SK-MEL-5 (cell line): ENCODE measurements around the gene CGN. TPM values are rescaled to one million over a fixed set of nuclear protein-coding genes. Genes with fewer than 3 reads are reported as not detected.

ENCODE experiments used
- DNase-seq: peaks from one replicate; pipeline ENCODE4 v3.0.0-alpha.2; 2016; ENCODE audit warnings: low read depth, low spot score
- in situ Hi-C: cut with HindIII; loops from 2 replicates; pipeline ENCODE4 v1.10.0; 2016; ENCODE audit warnings: low sequenced_read_pairs, high pct_unique_total_duplicates, low pct_unique_long_range_greater_than_20kb
- total RNA-seq: library from RNA; depleted of rRNA; stranded (reverse); fragments of >200 nt; shearing (Covaris generic); gene quantifications from 2 replicates; pipeline ENCODE4 v1.2.3, GENCODE V29; 2014

The CGN gene
- total RNA-seq, 1 experiment from 2014 or later, result 1.9 TPM

DNA sequence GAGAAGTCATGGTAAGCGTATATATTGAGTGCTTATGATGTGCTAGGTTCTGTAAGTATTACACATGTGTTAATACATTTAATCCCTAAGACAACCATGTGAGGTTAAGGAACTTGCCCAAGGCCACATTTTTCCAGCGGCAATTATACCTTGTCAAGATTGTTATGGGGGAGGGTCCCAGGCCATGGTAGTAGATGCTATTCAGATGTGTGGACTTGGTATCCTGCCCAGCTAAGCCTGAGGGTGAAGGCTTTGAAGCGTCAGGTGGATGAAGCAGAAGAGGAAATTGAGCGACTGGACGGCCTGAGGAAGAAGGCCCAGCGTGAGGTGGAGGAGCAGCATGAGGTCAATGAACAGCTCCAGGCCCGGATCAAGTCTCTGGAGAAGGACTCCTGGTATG lies 25.3 kb downstream of the CGN start:
- in situ Hi-C loops, result no loop called here
- DNase-seq, result no peak

DNA sequence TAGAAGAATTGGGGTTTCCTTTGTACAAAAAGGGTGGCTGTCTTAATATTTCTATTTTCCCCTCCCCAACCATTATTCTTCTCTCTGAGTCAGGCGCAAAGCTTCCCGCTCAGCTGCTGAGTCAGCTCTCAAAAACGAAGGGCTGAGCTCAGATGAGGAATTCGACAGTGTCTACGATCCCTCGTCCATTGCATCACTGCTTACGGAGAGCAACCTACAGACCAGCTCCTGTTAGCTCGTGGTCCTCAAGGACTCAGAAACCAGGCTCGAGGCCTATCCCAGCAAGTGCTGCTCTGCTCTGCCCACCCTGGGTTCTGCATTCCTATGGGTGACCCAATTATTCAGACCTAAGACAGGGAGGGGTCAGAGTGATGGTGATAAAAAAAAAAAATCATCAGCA lies 25.9 kb downstream of the CGN start:
- in situ Hi-C loops, result no loop called here
- no peak for DNase-seq

DNA sequence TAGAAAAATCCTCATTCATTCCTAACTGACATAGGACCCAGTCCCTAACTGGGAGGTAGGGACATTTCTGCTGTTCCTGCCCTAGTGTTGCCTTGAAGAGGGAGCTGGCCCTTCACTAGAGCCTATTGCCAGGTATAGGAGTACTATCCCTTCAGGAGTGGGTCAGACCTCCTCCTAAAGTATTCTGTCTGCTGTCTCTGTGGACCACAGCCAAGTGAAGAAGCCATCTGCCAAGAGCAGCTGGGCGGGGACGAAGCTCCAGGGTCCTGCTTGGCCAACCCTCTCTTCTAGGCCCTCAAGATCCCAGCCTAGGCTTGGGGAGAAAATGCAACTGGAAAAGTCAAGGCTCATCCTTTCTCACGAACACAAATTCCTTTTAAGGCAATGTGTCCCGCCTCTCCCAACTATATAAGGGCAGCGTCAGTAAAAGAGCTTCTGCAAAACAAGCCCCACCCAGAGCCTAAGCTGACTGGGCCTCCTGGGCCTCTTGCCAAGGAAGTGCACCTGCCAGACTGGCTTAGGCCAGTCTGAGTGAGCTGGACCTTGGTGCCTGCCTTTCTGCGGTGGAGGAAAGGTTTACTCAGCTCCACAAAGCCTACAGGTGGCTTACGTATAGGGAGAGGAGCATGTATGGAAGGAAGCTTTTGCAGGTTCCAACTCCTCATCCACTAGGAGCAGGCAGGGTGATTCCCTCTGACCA lies 28.3 kb downstream of the CGN start:
- in situ Hi-C loops, result no loop called here

DNA sequence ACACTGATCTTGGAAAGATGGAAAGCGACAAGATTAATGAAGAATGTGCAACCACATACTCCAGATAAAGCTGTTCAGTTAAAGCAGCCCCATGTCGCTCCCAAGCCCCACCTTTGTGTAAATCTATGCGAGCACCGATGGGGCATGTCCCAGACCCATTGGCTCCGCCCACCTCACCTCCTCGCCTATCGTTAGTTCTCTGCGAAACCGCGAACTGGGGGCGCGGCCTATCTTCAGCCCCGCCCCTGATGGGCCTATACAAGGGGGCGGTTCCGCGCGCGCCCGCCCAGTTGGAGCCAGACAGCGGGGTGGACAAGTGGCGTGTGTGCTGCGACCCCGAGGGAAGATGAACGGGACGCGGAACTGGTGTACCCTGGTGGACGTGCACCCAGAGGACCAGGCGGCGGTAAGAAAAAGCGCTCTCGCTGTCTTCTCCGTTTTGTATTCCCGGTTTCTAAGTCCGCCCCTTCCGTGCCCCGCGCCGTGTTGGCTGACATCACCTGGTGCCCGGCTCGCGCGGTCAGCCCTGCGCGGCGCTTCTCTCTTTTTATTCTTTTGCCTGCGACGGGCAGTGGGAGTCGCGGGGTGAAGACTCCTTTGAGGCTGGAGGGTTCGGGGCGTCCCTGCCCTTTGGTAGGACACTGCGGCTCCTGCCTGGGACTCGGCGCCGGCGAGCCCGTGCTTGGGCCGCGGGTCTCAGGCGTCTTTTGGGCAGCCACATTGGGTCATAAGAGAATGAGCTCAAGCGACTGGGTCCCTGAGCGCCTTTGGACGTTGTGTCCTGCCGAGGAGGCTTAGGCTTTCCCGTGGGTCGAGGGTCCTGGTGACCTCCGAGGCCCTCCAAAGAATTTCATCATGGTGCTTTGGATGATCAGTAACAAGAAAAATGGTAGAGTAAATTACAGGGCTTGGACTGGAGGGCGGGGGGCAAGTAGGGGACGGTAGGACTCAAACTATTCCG lies 29.1 kb downstream of the CGN start, which contains the start of gene TUFT1:
Gene TUFT1, plus strand, starts transcription at position 289 of the 961 bp plus-strand sequence. Its CDS starts 58 bp downstream, at position 347.
- DNase-seq, result peak; percentile 94
- in situ Hi-C loops, result no loop called here

More for the DNA sequence above, 28.3 kb downstream of the CGN start:
- DNase-seq, result peak; percentile 22

DNA sequence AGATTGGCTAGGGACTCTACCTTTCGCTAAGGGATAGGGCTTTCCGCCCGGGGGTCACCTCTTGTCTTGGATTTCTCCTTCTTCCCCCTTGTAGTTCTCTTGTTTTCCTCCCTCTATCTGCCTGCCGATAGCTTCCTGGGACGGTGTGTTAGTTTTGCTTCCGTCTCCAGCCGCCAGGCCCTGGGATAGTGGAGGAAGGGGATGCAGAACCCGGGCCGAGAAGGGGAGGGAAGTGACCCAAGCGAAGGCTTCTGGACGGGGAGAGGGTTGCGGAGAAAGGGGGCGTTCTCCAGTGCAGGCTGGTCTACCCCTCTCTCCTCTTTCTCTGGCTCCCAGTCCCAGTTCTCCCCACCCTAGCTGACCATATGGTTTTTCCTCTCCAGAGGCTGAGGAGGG lies 29.8 kb downstream of the CGN start:
- no peak for DNase-seq
- in situ Hi-C loops, result no loop called here

DNA sequence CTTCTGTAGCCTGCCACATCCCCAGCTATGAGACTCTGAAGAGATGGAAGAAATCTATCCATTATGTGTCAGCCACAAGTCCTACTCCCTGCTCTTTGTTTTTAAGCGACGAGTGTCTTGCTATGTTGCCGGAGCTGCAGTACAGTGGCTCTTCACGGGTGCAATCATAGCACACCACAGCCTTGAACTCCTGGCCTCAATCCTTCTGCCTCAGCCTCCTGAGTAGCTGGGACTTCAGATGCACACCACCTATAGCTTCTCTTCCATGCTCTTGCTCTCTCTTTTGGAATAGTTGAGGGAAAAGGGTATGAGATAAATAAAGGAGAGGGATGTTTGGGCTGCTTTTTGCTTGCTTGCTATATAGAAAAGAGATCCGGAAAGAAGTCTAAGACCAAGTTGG lies 30.6 kb downstream of the CGN start:
- in situ Hi-C loops, result no loop called here
- no peak for DNase-seq

DNA sequence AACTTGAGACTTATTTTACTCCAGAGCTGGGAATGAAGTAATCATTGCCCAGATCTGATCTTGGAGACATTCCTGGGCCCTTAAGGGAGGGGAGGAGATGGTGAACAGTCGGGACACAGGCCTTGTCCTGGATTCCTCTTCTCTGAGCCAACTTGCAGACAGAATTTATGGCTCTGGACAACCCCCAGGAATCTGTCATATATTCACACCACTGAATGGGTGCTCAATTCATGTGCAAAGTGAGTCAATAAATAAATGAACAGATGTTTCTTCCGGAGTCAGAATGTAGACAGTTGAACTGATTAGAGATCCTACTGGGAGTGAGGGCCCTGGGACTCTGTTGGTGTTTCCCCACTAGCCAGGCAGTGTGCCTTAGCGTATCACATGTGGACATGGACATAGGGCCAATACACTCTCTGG lies 31.5 kb downstream of the CGN start:
- no peak for DNase-seq
- in situ Hi-C loops, result no loop called here

DNA sequence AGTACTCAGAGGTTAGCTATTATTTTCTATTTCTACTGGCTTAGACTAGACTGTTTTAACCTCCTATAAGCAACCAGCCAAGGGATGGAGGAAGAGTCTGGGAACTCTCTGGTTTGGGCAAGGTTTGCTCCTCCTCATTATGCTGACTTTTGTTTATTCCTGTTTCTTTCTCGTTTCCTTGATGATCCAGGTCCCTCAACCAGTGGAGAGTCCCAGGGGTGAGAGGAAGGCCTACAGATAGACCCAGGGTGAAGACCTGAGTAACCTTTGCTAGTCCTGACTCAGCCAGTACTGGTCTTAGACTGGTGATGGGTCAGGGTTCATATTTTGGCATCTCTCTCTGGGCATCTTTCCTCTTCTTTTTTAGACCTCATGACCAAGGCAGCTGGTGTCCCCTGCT lies 34.4 kb downstream of the CGN start:
- in situ Hi-C loops, result no loop called here
- no peak for DNase-seq

DNA sequence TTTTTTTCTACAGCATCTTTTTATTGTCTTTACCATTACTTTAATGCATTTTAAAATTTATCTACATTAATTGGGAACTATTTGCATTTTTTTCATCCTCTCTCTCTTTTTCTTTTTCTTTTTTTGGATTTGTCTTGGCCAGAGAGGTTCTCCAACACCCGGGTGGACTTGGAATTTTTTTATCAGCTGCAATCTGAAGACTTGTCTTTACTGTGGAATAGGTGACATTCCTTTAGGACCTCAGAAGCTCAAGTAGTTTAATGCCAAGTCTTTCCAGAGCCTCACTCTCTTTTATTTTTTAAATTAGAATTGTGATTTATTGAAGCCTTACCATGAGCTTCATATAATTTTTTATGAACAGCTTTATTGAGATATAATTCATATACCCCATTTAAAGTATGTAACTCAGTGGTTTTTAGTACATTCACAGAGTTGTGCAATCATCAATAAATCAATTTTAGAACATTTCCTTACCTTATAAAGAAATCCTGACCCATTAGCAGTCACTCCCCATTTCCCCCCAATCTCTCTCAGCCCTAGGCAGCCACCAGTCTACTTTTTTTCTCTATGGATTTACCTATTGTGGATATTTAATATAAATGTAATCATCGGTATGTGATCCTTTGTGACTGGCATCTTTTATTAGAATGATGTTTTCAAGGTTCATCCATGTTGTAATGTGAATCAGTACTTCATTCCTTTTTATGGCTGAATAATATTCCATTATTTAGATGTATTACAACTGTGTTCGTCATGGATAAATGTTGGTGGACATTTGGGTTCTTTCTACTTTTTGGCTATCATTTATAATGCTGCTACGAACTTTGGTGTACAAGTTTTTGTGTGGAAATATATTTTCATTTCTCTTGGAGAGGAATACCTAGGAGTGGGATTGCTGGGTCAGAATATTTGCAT lies 35.1 kb downstream of the CGN start:
- in situ Hi-C loops, result no loop called here
- no peak for DNase-seq

DNA sequence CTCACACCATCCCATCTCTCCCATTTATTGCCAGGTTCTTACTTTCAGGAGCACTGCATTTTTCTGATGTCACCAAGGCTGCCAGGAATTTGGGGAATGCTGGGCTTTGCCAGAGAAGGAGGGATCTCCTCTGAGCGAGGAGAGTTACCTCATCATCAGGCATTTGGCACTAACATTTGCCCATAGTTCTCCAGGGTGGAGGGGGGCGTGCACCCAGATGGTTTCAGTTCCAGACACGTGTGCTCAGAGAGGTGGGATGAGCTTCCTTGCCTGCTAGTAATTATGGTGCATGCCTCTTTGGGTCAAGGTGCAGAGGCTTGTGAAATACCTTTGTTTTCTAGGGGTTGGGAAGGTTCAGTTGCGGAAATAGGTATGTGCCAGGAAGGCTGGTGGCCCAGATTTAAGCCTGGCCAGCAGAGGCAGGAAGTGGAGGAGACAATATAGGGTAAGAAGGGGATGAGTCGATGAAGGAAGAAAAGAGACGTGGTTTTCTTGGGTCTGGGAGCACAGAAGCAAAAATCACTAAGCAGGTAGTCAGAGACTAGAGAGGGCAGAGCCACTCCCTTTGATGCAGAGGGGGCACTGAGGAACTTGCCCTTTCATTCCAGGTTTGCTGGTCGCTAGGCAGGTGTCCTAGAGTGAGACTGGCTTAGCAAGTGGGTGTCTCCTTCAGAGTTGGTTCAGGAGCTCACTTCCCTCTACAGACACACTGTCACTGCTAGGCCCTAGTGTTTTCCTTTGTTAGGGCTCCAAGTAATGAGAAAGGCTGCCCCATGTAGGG lies 36.1 kb downstream of the CGN start:
- peak; percentile 47 for DNase-seq
- in situ Hi-C loops, result no loop called here

DNA sequence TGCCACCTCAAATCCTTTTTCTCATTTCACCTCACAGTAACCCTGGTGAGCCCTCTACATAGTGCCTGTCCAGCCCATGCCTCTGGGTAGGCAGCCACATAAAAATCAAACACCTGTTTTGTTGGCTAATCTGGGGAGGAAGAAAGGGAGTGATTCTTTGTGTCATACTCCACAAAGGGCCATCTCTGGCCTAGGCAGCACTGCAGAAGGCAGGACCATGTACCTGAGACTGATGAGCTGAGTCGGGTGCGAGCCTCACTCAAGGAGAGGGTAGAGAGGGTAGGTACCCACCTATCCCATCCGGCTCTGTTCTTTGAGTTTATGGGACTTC lies 36.7 kb downstream of the CGN start:
- in situ Hi-C loops, result no loop called here
- DNase-seq, result no peak

DNA sequence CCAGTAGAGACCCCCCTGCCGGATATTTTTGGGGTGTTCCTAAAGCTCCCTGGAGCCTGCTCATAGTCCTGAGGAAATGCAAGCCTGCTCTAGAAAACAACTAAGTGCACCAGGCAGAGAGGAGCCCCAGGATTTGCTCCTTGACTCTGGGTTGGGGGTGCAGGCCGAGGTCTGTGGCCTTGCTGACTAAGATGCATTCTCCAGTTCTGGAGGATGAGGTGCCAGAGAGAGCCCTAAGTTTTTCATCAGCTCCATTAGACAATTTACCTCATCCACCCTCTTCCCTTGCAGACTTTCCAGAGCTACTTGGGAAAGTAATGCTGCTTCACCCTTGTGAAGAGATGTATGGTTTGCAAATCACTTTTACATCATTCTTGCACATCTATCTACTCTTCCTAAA lies 38.0 kb downstream of the CGN start:
- DNase-seq, result no peak
- in situ Hi-C loops, result no loop called here

DNA sequence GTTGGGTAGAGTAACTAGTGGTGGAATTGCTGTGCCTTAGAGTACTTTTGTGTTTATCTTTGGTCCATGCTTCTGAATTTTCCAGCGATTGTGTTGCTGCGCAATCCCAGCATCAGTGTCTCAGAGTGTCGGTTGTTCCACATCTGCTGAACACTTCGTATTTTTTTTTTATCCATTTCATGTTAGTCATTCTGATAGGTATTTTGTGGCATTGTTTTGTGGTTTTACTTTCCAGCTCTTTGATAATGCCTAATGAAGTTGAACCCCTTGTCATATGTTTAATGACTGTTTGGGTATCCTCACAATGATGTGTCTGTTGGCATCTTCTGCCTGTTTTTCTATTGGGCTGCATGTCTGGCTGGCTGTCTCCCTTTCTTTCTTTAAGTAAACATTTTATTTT lies 42.5 kb downstream of the CGN start:
- in situ Hi-C loops, result no loop called here
- DNase-seq, result no peak

DNA sequence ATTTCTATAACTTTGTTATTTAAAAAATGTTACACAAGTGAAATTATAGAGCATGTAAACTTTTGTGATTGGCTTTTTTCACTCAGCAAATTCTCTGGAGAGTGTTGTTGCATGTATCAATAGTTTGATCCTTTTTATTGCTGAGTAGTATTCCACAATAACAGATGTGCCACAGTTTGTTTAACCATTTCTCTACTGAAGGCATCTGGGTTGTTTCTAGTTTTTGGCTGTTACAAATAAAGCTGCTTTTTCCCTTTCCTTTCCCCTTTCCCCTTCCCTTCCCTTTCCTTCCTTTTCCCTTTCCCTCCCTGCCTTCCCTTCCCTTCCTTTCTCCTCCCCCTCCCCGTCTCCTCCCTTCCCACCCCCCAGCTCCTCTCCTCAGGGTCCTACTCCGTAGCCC lies 44.9 kb downstream of the CGN start:
- in situ Hi-C loops, result no loop called here
- no peak for DNase-seq

DNA sequence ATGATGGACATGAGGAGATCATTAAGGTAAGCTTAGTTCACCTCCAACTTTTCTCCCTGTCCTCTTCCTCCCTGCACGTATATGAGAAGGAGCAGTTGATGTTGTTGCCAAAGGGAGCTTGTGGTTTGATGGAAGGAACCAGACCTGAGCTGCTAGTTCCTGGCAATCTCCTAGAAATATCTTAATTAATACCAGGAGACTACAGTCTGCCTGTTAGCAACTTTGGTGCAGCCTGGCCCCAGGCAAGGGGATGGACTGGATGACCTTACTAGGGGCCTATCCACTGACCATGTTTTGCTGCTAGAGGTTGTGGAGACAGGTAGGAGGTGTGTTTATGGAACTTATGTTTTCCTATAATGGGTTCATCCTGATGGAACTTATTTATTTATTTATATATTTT lies 51.5 kb downstream of the CGN start:
- in situ Hi-C loops, result no loop called here
- DNase-seq, result no peak

DNA sequence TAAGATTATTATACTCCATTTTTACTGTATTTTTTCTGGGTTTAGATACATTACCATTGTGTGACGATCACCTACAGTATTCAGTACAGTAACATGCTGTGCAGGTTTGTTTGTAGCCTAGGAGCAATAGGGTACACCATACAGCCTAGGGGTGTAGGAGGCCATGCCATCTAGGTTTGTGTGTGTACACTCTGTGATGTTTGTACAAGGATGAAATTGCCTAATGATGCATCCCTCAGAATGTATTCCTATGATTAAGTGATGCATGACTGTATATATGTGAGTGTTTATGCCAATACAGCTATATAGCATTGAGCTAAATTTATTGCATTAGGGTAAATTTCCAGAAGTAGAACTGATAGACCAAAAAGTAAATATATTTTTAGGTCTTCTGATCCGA lies 52.2 kb downstream of the CGN start:
- no peak for DNase-seq
- in situ Hi-C loops, result no loop called here

DNA sequence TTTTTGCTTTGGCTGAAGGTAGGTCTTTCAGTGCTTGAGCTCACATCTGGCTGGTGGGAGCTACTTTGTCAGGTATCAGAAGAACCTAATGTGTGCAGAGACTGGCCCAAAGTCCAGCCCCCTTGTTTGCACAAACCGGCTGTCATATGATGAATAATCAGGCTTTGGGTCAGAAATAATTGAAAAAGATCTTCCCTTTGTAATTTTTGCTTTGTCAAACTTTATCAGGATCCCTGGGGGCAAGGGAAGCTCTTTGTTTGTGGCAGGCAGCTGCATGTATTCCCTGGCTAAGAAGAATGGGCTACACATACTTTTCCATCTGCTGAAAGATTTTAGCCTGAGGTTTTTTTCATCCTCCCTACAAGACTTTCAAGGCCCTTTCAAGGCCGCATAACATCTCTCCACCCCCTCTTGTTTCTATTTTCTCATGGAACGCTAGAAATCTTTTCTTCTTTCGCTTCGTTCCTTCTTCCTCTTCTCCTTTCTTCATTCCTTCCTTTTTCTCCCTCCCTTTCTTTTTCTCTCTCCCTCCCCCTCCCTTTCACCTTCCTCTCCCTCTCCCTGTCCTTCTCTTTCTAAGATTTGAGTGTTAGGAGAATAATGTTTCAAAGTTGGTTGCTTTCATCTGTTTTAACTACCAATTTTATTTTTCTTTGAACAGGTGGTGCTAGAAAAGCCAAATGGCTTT lies 54.5 kb downstream of the CGN start:
- in situ Hi-C loops, result no loop called here
- peak; percentile 86 for DNase-seq
